Astrocyte (in vitro differentiated cells and primary cell): ENCODE results near the gene ZNF277.

Experiments used
- CTCF ChIP-seq: IDR thresholded peaks from 2 replicates; pipeline ENCODE4 v1.5.1; 2011; ENCODE audit warnings: low read depth, mild to moderate bottlenecking, inconsistent platforms, low read length, moderate library complexity; ENCODE audit not compliant: insufficient read depth
- EZH2 ChIP-seq: IDR thresholded peaks from 2 replicates; pipeline ENCODE4 v1.6.1; 2012; ENCODE audit warnings: mild to moderate bottlenecking, low read length, inconsistent platforms; ENCODE audit not compliant: insufficient read depth

GRCh38 chr7:112307506-112307905, 101.0 kb downstream of the ZNF277 start:
- TF ChIP-seq CTCF (no peak), EZH2 (no peak)
